OCI-LY7 (cell line): Measurements from ENCODE around the gene TMEM176A.

Experiments used
- CTCF ChIP-seq: fragments of 200-600 bp; sonication (generic); conservative IDR thresholded peaks from 2 replicates; pipeline ENCODE4 v1.5.1; 2014; ENCODE audit warnings: mild to moderate bottlenecking, antibody characterized with exemption, low read length, moderate library complexity, mixed read lengths
- EZH2phosphoT487 ChIP-seq: fragments of 200-600 bp; sonication (generic); IDR thresholded peaks from 2 replicates; pipeline ENCODE4 v1.6.1; 2018; ENCODE audit warnings: low read depth, borderline replicate concordance, mild to moderate bottlenecking, mixed run types, antibody characterized with exemption, low read length, moderate library complexity, mixed read lengths

GRCh38 chr7:150823043-150823442, 22.5 kb downstream of the TMEM176A start:
- TF ChIP-seq CTCF (no peak), EZH2phosphoT487 (no peak)
